GM23338 (cell line): ENCODE measurements around the gene DDX54. TPM values are rescaled to one million over a fixed set of nuclear protein-coding genes. Genes with fewer than 3 reads are reported as not detected.

Source experiments
- ATAC-seq: fragments of 200-7000 bp; cut with Tn5 transposase; 3 replicates; pipeline ENCODE4 v1.9.1; 2020
- DNase-seq: peaks from one replicate; pipeline ENCODE4 v3.0.0-alpha.2; 2015; ENCODE audit warnings: low spot score
- H2AFZ ChIP-seq: fragments of 200-600 bp; sonication (generic); 2 replicates; pipeline ENCODE4 v1.8.0; 2016; ENCODE audit warnings: antibody characterized with exemption, mild to moderate bottlenecking, moderate library complexity
- H3F3A ChIP-seq: fragments of 200-600 bp; sonication (generic); replicated peaks from 2 replicates; pipeline ENCODE4 v1.8.0; 2017; ENCODE audit warnings: antibody characterized with exemption, mixed run types, low read depth
- H3K27ac ChIP-seq: fragments of 200-600 bp; sonication (generic); 2 replicates; pipeline ENCODE4 v1.6.1; 2016; ENCODE audit warnings: low read depth
- H3K27me3 ChIP-seq: fragments of 200-600 bp; sonication (generic); 2 replicates; pipeline ENCODE4 v1.8.0; 2016; ENCODE audit warnings: mild to moderate bottlenecking, mixed run types, moderate library complexity; ENCODE audit not compliant: insufficient read depth
- H3K36me3 ChIP-seq: fragments of 200-600 bp; sonication (generic); 2 replicates; pipeline ENCODE4 v1.8.0; 2016; ENCODE audit warnings: mild to moderate bottlenecking; ENCODE audit not compliant: insufficient read depth
- H3K4me1 ChIP-seq: fragments of 200-600 bp; sonication (generic); 2 replicates; pipeline ENCODE4 v1.8.0; 2016; ENCODE audit warnings: mild to moderate bottlenecking, moderate library complexity; ENCODE audit not compliant: insufficient read depth
- H3K4me2 ChIP-seq: fragments of 200-600 bp; sonication (generic); 2 replicates; pipeline ENCODE4 v1.7.1; 2017; ENCODE audit warnings: mixed run types
- H3K4me3 ChIP-seq: fragments of 200-600 bp; sonication (generic); 2 replicates; pipeline ENCODE4 v1.6.1; 2016; ENCODE audit warnings: mixed run types
- H3K79me2 ChIP-seq: fragments of 200-600 bp; sonication (generic); replicated peaks from 2 replicates; pipeline ENCODE4 v1.8.0; 2017; ENCODE audit warnings: mild to moderate bottlenecking; ENCODE audit not compliant: insufficient read depth
- H3K9me2 ChIP-seq: fragments of 200-600 bp; sonication (generic); 2 replicates; pipeline ENCODE4 v1.8.0; 2017; ENCODE audit not compliant: insufficient read depth
- H4K20me1 ChIP-seq: fragments of 200-600 bp; sonication (generic); replicated peaks from 2 replicates; pipeline ENCODE4 v1.8.0; 2017; ENCODE audit warnings: mild to moderate bottlenecking; ENCODE audit not compliant: insufficient read depth
- H3K27ac Mint-ChIP-seq: 2 replicates; pipeline ENCODE4 v1.8.0; 2020; ENCODE audit warnings: inconsistent platforms, mild to moderate bottlenecking, moderate library complexity, mixed read lengths
- H3K27me3 Mint-ChIP-seq: 3 replicates; pipeline ENCODE4 v1.8.0; 2022; ENCODE audit warnings: low read depth, mild to moderate bottlenecking, moderate library complexity, mixed read lengths, inconsistent platforms; ENCODE audit not compliant: insufficient read depth, poor library complexity
- H3K36me3 Mint-ChIP-seq: 3 replicates; pipeline ENCODE4 v1.8.0; 2021; ENCODE audit warnings: low read depth, mild to moderate bottlenecking, inconsistent platforms, moderate library complexity, mixed read lengths
- H3K4me1 Mint-ChIP-seq: 3 replicates; pipeline ENCODE4 v1.8.0; 2020; ENCODE audit warnings: mild to moderate bottlenecking, inconsistent platforms, mixed read lengths
- H3K4me3 Mint-ChIP-seq: 3 replicates; pipeline ENCODE4 v1.8.0; 2021; ENCODE audit warnings: moderate library complexity, mild to moderate bottlenecking, inconsistent platforms, mixed read lengths
- H3K9me3 Mint-ChIP-seq: 3 replicates; pipeline ENCODE4 v1.8.0; 2020; ENCODE audit warnings: moderate library complexity, mild to moderate bottlenecking, inconsistent platforms, mixed read lengths
- CTCF ChIP-seq, 2 experiments: fragments of 200-600 bp in 1 of 2; sonication (generic) in 1 of 2; conservative IDR thresholded peaks; 2 replicates each; pipeline versions ENCODE4 v1.5.1 to v1.6.1; 2016 to 2017; ENCODE audit warnings: antibody characterized with exemption in 2 of 2, low read depth in 2 of 2, mild to moderate bottlenecking in 2 of 2, moderate library complexity in 1 of 2
- ETS1 ChIP-seq: IDR thresholded peaks from 2 replicates; pipeline ENCODE4 v1.6.1; 2016; ENCODE audit warnings: antibody characterized with exemption
- EZH2 ChIP-seq: fragments of 200-600 bp; sonication (generic); IDR thresholded peaks from one replicate; pipeline ENCODE4 v1.8.0; 2017; ENCODE audit warnings: antibody characterized with exemption, mild to moderate bottlenecking, low read depth; ENCODE audit not compliant: unreplicated experiment
- EZH2phosphoT487 ChIP-seq: fragments of 200-600 bp; sonication (generic); IDR thresholded peaks from one replicate; pipeline ENCODE4 v1.8.1; 2018; ENCODE audit warnings: antibody characterized with exemption; ENCODE audit not compliant: unreplicated experiment
- JUNB ChIP-seq: IDR thresholded peaks from one replicate; pipeline ENCODE4 v1.6.1; 2016; ENCODE audit warnings: antibody characterized with exemption; ENCODE audit not compliant: unreplicated experiment
- NANOG ChIP-seq: IDR thresholded peaks from 2 replicates; pipeline ENCODE4 v1.6.1; 2016; ENCODE audit warnings: antibody characterized with exemption, borderline replicate concordance
- POLR2AphosphoS5 ChIP-seq: IDR thresholded peaks from 2 replicates; pipeline ENCODE4 v1.6.1; 2016; ENCODE audit warnings: antibody characterized with exemption, low read depth
- STAT1 ChIP-seq: IDR thresholded peaks from one replicate; pipeline ENCODE4 v1.6.1; 2016; ENCODE audit warnings: antibody characterized with exemption; ENCODE audit not compliant: unreplicated experiment
- ZNF331 ChIP-seq: fragments of 250-450 bp; sonication (Bioruptor Pico); IDR thresholded peaks from 2 replicates; pipeline ENCODE4 v1.5.0; 2020; ENCODE audit warnings: low read depth, mild to moderate bottlenecking, moderate library complexity
- ZNF462 ChIP-seq: fragments of 250-450 bp; sonication (Bioruptor Pico); IDR thresholded peaks from 2 replicates; pipeline ENCODE4 v1.5.0; 2020; ENCODE audit warnings: mild to moderate bottlenecking, moderate library complexity
- polyA plus RNA-seq: library from polyadenylated mRNA; unstranded; fragments of >200 nt; fragmentation: Nextera tagmentation; extraction: Ambion mirVana; gene quantifications from 2 replicates; pipeline ENCODE4 v1.2.1, GENCODE V29; 2016
- total RNA-seq: library from RNA; depleted of rRNA; stranded (reverse); fragments of >200 nt; shearing (Covaris generic); gene quantifications from 2 replicates; pipeline ENCODE4 v1.2.3, GENCODE V29; 2014

Gene DDX54
- total and polyA plus RNA-seq, 2 experiments from 2014 or later: 84.1 to 89.4 TPM

- Histone ChIP-seq H3K27ac (no peak overlapping the region), H3K27me3 (peaks cover 31% of the 10 kb centered on the region), H3K4me1 (peaks cover 25% of the 10 kb centered on the region), H3K4me2 (peak overlapping the region; percentile 83), H3F3A (peaks cover 19% of the 10 kb centered on the region; the same call in 1 of the 2 replicates), H3K9me2 (no peaks in the 10 kb centered on the region), H3K79me2 (no peaks in the 10 kb centered on the region), H4K20me1 (no peaks in the 10 kb centered on the region; the same call in 1 of the 2 replicates), H3K36me3 (no peaks in the 10 kb centered on the region; the same call in 1 of the 2 replicates), H3K4me3 (peak overlapping the region; percentile 64), H2AFZ (peak overlapping the region; percentile 93)
- H3K36me3 Mint-ChIP-seq: peaks cover 11% of the 10 kb centered on the region
- peak; percentile 66 for ATAC-seq
- no peak overlapping the region for H3K27ac Mint-ChIP-seq
- peak overlapping the region; percentile 70 for H3K4me3 Mint-ChIP-seq
- peak; percentile 87 for DNase-seq
- TF ChIP-seq EZH2: no peak
- TF ChIP-seq CTCF (conservative IDR thresholded peaks at IDR 0.05; ENCODE audit: low read depth in 2 of 2): peak in 1 of 2 experiments; percentile 72; a peak in 3 of 4 replicates
- H3K27me3 Mint-ChIP-seq: peaks cover 34% of the 10 kb centered on the region
- peaks cover 22% of the 10 kb centered on the region for H3K4me1 Mint-ChIP-seq
- H3K9me3 Mint-ChIP-seq: no peaks in the 10 kb centered on the region; the same call in 2 of the 3 replicates
These were observed 32.2 kb downstream of the DDX54 start for GRCh38 chr12:113152835-113153814.

GRCh38 chr12:113152196-113152834 is 33.0 kb downstream of the DDX54 start:
- no peaks in the 10 kb centered on the region for H3K9me2 ChIP-seq
- H3F3A ChIP-seq: peaks cover 19% of the 10 kb centered on the region; the same call in 1 of the 2 replicates
- H3K4me1 Mint-ChIP-seq: peaks cover 22% of the 10 kb centered on the region
- peak overlapping the region; percentile 83 for H3K4me2 ChIP-seq
- H3K36me3 Mint-ChIP-seq: peaks cover 7% of the 10 kb centered on the region; the same call in 2 of the 3 replicates
- H3K36me3 ChIP-seq: no peaks in the 10 kb centered on the region
- no peak overlapping the region for H3K27ac ChIP-seq
- ATAC-seq: no peak; the same call in 2 of the 3 replicates
- no peaks in the 10 kb centered on the region for H3K79me2 ChIP-seq
- H3K4me1 ChIP-seq: peaks cover 25% of the 10 kb centered on the region
- H3K27me3 ChIP-seq: peaks cover 31% of the 10 kb centered on the region
- peak overlapping the region; percentile 64 for H3K4me3 ChIP-seq
- peaks cover 34% of the 10 kb centered on the region for H3K27me3 Mint-ChIP-seq
- H3K4me3 Mint-ChIP-seq: peak overlapping the region; percentile 70
- no peak for DNase-seq
- H3K27ac Mint-ChIP-seq: no peak overlapping the region
- no peaks in the 10 kb centered on the region; the same call in 1 of the 2 replicates for H4K20me1 ChIP-seq
- H2AFZ ChIP-seq: peak overlapping the region; percentile 93
- H3K9me3 Mint-ChIP-seq: peaks cover 3% of the 10 kb centered on the region; the same call in 2 of the 3 replicates
- TF ChIP-seq NANOG: no peak
- TF ChIP-seq ZNF331 (CRISPR knock-in tag): no peak
- TF ChIP-seq ETS1: no peak
- TF ChIP-seq POLR2AphosphoS5: no peak
- no peak for TF ChIP-seq JUNB
- TF ChIP-seq EZH2: no peak
- TF ChIP-seq STAT1: no peak
- TF ChIP-seq EZH2phosphoT487: no peak
- TF ChIP-seq ZNF462: no peak
